A549 (cell line): ENCODE measurements around the gene NR3C1. TPM values are rescaled to one million over a fixed set of nuclear protein-coding genes. Genes with fewer than 3 reads are reported as not detected.
A peak's percentile ranks its signal among the peaks of the same experiment; 100 is the strongest.

Source experiments
- ATAC-seq, 2 experiments: fragments of 200-7000 bp in 1 of 2; fragments of >200 bp in 1 of 2; cut with Nextera tagmentation in 1 of 2; cut with Tn5 transposase in 1 of 2; 3 replicates each; pipeline versions ENCODE4 v1.8.0 to v1.9.1; 2018 to 2020; ENCODE audit warnings: mild to moderate bottlenecking in 1 of 2, moderate library complexity in 1 of 2
- CTCF ChIA-PET: fragments of 300-600 bp; sonication (Branson Sonifier 250); formaldehyde crosslinking; extraction: SDS; loops from one replicate; lab custom pipeline; 2021; ENCODE audit warnings: antibody characterized with exemption, inconsistent platforms; lab: Yijun Ruan, JAX
- POLR2A ChIA-PET: fragments of 350-600 bp; formaldehyde crosslinking; extraction: SDS; loops from one replicate; lab custom pipeline; 2021; ENCODE audit warnings: antibody characterized with exemption, inconsistent platforms; lab: Yijun Ruan, JAX
- DNase-seq, 2 experiments: peaks; one replicate each; pipeline versions ENCODE4 v3.0.0 to v3.0.0-alpha.2; 2011 to 2016; ENCODE audit warnings: low read depth in 1 of 2, low spot score in 1 of 2
- FAIRE-seq: peaks from 2 replicates; lab custom pipeline; 2011; peaks lifted over from hg19 to GRCh38; lab: Jason Lieb, UNC
- H3K27ac ChIP-seq, 2 experiments: fragments of >200 bp; sonication (Bioruptor Twin); formaldehyde crosslinking; 3 replicates each; pipeline ENCODE4 v1.5.1; 2016 to 2017
- H3K4me1 ChIP-seq: fragments of >200 bp; sonication (Bioruptor Twin); formaldehyde crosslinking; 3 replicates; pipeline ENCODE4 v1.6.1; 2016
- H3K4me2 ChIP-seq: fragments of >200 bp; sonication (Bioruptor Twin); formaldehyde crosslinking; 3 replicates; pipeline ENCODE4 v1.6.1; 2016
- H3K4me3 ChIP-seq: fragments of >200 bp; sonication (Bioruptor Twin); formaldehyde crosslinking; 3 replicates; pipeline ENCODE4 v1.5.1; 2016
- H3K9me3 ChIP-seq: fragments of >200 bp; sonication (Bioruptor Twin); formaldehyde crosslinking; 3 replicates; pipeline ENCODE4 v1.6.1; 2016
- ATOH8 ChIP-seq: fragments of 250-450 bp; sonication (Bioruptor Pico); IDR thresholded peaks from 2 replicates; pipeline ENCODE4 v1.5.0; 2020; ENCODE audit warnings: low read depth, mild to moderate bottlenecking, moderate library complexity
- BCL3 ChIP-seq: fragments of >200 bp; sonication (Bioruptor Twin); formaldehyde crosslinking; IDR thresholded peaks from 3 replicates; pipeline ENCODE4 v1.6.1; 2016
- CBX2 ChIP-seq: fragments of 200-600 bp; sonication (generic); IDR thresholded peaks from 2 replicates; pipeline ENCODE4 v1.6.1; 2016; ENCODE audit warnings: low read depth, mild to moderate bottlenecking, borderline replicate concordance
- CHD2 ChIP-seq: fragments of 150-350 bp; IDR thresholded peaks from 2 replicates; pipeline ENCODE4 v1.6.1; 2014; ENCODE audit warnings: low read length; ENCODE audit not compliant: partially characterized antibody
- EHF ChIP-seq: fragments of 250-450 bp; sonication (Bioruptor Pico); IDR thresholded peaks from 2 replicates; pipeline ENCODE4 v1.5.0; 2020; ENCODE audit warnings: mild to moderate bottlenecking
- EP300 ChIP-seq, 2 experiments: fragments of >200 bp; sonication (Bioruptor Twin); formaldehyde crosslinking; IDR thresholded peaks; 2 replicates in 1 of 2; 3 replicates in 1 of 2; pipeline ENCODE4 v1.6.1; 2016 to 2017
- FOSB ChIP-seq: fragments of 250-450 bp; sonication (Bioruptor Pico); IDR thresholded peaks from 2 replicates; pipeline ENCODE4 v1.5.0; 2020; ENCODE audit warnings: mild to moderate bottlenecking, moderate library complexity
- FOSL2 ChIP-seq, 2 experiments: fragments of 450-650 bp in 1 of 2; fragments of >200 bp in 1 of 2; sonication (Bioruptor Twin) in 1 of 2; formaldehyde crosslinking; IDR thresholded peaks; 2 replicates each; pipeline versions ENCODE4 v1.5.0 to v1.6.1; 2016 to 2020; ENCODE audit warnings: mild to moderate bottlenecking in 1 of 2, moderate library complexity in 1 of 2
- GATA3 ChIP-seq: IDR thresholded peaks from 2 replicates; pipeline ENCODE4 v1.6.1; 2012; ENCODE audit warnings: borderline replicate concordance
- HOXA7 ChIP-seq: fragments of 250-450 bp; sonication (Bioruptor Pico); IDR thresholded peaks from 2 replicates; pipeline ENCODE4 v1.5.0; 2020; ENCODE audit warnings: mild to moderate bottlenecking, moderate library complexity
- HOXB13 ChIP-seq: fragments of 250-450 bp; sonication (Bioruptor Pico); IDR thresholded peaks from 2 replicates; pipeline ENCODE4 v1.5.0; 2020; ENCODE audit warnings: low read depth, mild to moderate bottlenecking, moderate library complexity
- HOXB5 ChIP-seq: fragments of 250-450 bp; sonication (Bioruptor Pico); IDR thresholded peaks from 2 replicates; pipeline ENCODE4 v1.5.0; 2020; ENCODE audit warnings: mild to moderate bottlenecking, moderate library complexity
- JUNB ChIP-seq: fragments of >200 bp; sonication (Bioruptor Twin); formaldehyde crosslinking; IDR thresholded peaks from 2 replicates; pipeline ENCODE4 v1.6.1; 2016
- KDM1A ChIP-seq: fragments of 200-600 bp; sonication (generic); IDR thresholded peaks from 2 replicates; pipeline ENCODE4 v1.6.1; 2016; ENCODE audit warnings: low read depth, mild to moderate bottlenecking
- MAZ ChIP-seq: fragments of 150-350 bp; IDR thresholded peaks from 2 replicates; pipeline ENCODE4 v1.6.1; 2014; ENCODE audit warnings: antibody characterized with exemption, low read depth, low read length, borderline replicate concordance
- NR3C1 ChIP-seq: fragments of >200 bp; sonication (Bioruptor Twin); formaldehyde crosslinking; IDR thresholded peaks from 3 replicates; pipeline ENCODE4 v1.6.1; 2017
- PHF8 ChIP-seq: fragments of 200-600 bp; sonication (generic); IDR thresholded peaks from 2 replicates; pipeline ENCODE4 v1.6.1; 2016; ENCODE audit warnings: low read depth, mild to moderate bottlenecking, antibody characterized with exemption, moderate library complexity, borderline replicate concordance
- POLR2A ChIP-seq: IDR thresholded peaks from 2 replicates; pipeline ENCODE4 v1.6.1; 2012; ENCODE audit warnings: mild to moderate bottlenecking, low read length
- POLR2AphosphoS2 ChIP-seq: conservative IDR thresholded peaks from 2 replicates; pipeline ENCODE4 v1.6.1; 2012; ENCODE audit warnings: low read length, improper control_type of control experiment, inconsistent platforms
- RARB ChIP-seq: fragments of 250-450 bp; sonication (Bioruptor Pico); IDR thresholded peaks from 2 replicates; pipeline ENCODE4 v1.8.0; 2021; ENCODE audit warnings: mild to moderate bottlenecking, moderate library complexity
- RCOR1 ChIP-seq: fragments of 150-350 bp; IDR thresholded peaks from 2 replicates; pipeline ENCODE4 v1.6.1; 2014; ENCODE audit warnings: antibody characterized with exemption, low read length, low read depth
- RNF2 ChIP-seq: fragments of 200-600 bp; sonication (generic); IDR thresholded peaks from 2 replicates; pipeline ENCODE4 v1.6.1; 2016; ENCODE audit warnings: low read depth, mild to moderate bottlenecking, antibody characterized with exemption, moderate library complexity, borderline replicate concordance
- SREBF2 ChIP-seq: fragments of 450-650 bp; IDR thresholded peaks from 2 replicates; pipeline ENCODE4 v1.6.1; 2014; ENCODE audit warnings: mild to moderate bottlenecking, moderate library complexity
- TFCP2L1 ChIP-seq: fragments of 250-450 bp; sonication (Bioruptor Pico); IDR thresholded peaks from 2 replicates; pipeline ENCODE4 v1.5.0; 2021; ENCODE audit warnings: mild to moderate bottlenecking
- TP53 ChIP-seq: fragments of 250-450 bp; sonication (Bioruptor Pico); IDR thresholded peaks from 2 replicates; pipeline ENCODE4 v1.5.0; 2021; ENCODE audit warnings: mild to moderate bottlenecking, moderate library complexity
- USF2 ChIP-seq: fragments of 450-650 bp; IDR thresholded peaks from 2 replicates; pipeline ENCODE4 v1.6.1; 2014; ENCODE audit warnings: antibody characterized with exemption
- ZC3H11A ChIP-seq: fragments of 450-650 bp; IDR thresholded peaks from 2 replicates; pipeline ENCODE4 v1.6.1; 2014; ENCODE audit warnings: antibody characterized with exemption, mild to moderate bottlenecking
- WGBS: methylation state at CpG from one replicate; pipeline ENCODE4 v1.1.6; 2017; ENCODE audit errors: missing lambda C conversion rate; 5-methylcytosine and 5-hydroxymethylcytosine counted together
- polyA plus RNA-seq, 4 experiments: library from polyadenylated mRNA; depleted of rRNA in 3 of 4; stranded (reverse); fragments of >200 nt; fragmentation: RNase III in 1 of 4; extraction: RNeasy Plus Mini Kit Qiagen cat#74134 plus additional on column Dnase treatment in 1 of 4; gene quantifications; 2 replicates in 3 of 4; 3 replicates in 1 of 4; pipeline ENCODE4 v1.2.3, GENCODE V29; 2011 to 2017
- TF ChIP-seq, protein P1 (sequence below): IDR thresholded peaks from 2 replicates; pipeline ENCODE4 v1.6.1; 2012; ENCODE audit warnings: low read depth, borderline replicate concordance

The NR3C1 gene
- polyA plus RNA-seq, 2 of the 4 experiments (the other 2 are of a cell fraction), result 46.5 to 73.0 TPM

- TF ChIP-seq MAZ (no peak), POLR2A (no peak), SREBF2 (no peak), POLR2AphosphoS2 (no peak), RCOR1 (no peak), NR3C1 (no peak), KDM1A (no peak), HOXB5 (CRISPR knock-in tag) (no peak), RNF2 (no peak), ATOH8 (CRISPR knock-in tag) (no peak), CBX2 (no peak), FOSL2 (IDR thresholded peaks at IDR 0.05) (no peak), FOSL2 (CRISPR knock-in tag; IDR thresholded peaks at IDR 0.05) (no peak), GATA3 (no peak)
- Histone ChIP-seq H3K4me1 (no peaks in the 10 kb centered on the region), H3K4me2 (no peak overlapping the region), H3K27ac (peak overlapping the region in 1 of 2 experiments; percentile 6; a peak in 1 of 6 replicates), H3K9me3 (no peaks in the 10 kb centered on the region), H3K4me3 (no peak overlapping the region)
- DNase-seq, result no peak
- CTCF ChIA-PET, result interaction anchor here (1.4 kb wide), 1 partner anchor 16 kb away, joined by 3 read pairs; no protein-coding TSS in a partner anchor
- no peak for ATAC-seq
- WGBS, result 84% methylated on average over 5 of the region's 5 CpGs
- no peak for FAIRE-seq
- POLR2A ChIA-PET, result no interaction called here
Measured at GRCh38 chr5:143449772-143450171, 46.3 kb upstream of the NR3C1 start.

- DNase-seq, result no peak
- Histone ChIP-seq H3K4me2 (no peak overlapping the region), H3K9me3 (no peaks in the 10 kb centered on the region), H3K4me3 (no peak overlapping the region), H3K27ac (no peak overlapping the region), H3K4me1 (no peaks in the 10 kb centered on the region)
- TF ChIP-seq FOSB (CRISPR knock-in tag), result no peak
- no peak for TF ChIP-seq TFCP2L1
- TF ChIP-seq, protein P1, sequence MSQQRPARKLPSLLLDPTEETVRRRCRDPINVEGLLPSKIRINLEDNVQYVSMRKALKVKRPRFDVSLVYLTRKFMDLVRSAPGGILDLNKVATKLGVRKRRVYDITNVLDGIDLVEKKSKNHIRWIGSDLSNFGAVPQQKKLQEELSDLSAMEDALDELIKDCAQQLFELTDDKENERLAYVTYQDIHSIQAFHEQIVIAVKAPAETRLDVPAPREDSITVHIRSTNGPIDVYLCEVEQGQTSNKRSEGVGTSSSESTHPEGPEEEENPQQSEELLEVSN, result no peak
- TF ChIP-seq PHF8, result no peak
- no peak for TF ChIP-seq HOXB13 (CRISPR knock-in tag)
- TF ChIP-seq BCL3, result no peak
- TF ChIP-seq EHF (CRISPR knock-in tag), result no peak
- no peak for TF ChIP-seq USF2
- TF ChIP-seq ZC3H11A, result no peak
- TF ChIP-seq HOXA7 (CRISPR knock-in tag), result no peak
- TF ChIP-seq EP300 (IDR thresholded peaks at IDR 0.05), result no peak
- no peak for TF ChIP-seq RCOR1
- TF ChIP-seq MAZ, result no peak
- no peak for TF ChIP-seq TP53 (CRISPR knock-in tag)
- no peak for TF ChIP-seq CHD2
- TF ChIP-seq RARB (CRISPR knock-in tag), result no peak
- no peak for TF ChIP-seq JUNB
- ATAC-seq, result no peak
- CTCF ChIA-PET, result no interaction called here
- POLR2A ChIA-PET, result no interaction called here
- no peak for FAIRE-seq
Measured at GRCh38 chr5:143448518-143448917, 45.0 kb upstream of the NR3C1 start.
